Esophagus squamous epithelium (tissue), 4 donors: ENCODE results near the gene MCC.

Experiments used
- POLR2A ChIP-seq, 4 donors: fragments of 450-650 bp; IDR thresholded peaks; one replicate each; pipeline ENCODE4 v1.6.1; 2017; ENCODE audit warnings: antibody characterized with exemption in 4 of 4, mild to moderate bottlenecking in 4 of 4, moderate library complexity in 3 of 4
- TF ChIP-seq, protein P1 (sequence below), 6 experiments: fragments of 450-650 bp in 4 of 6; fragments of 200-600 bp in 2 of 6; sonication (generic) in 2 of 6; IDR thresholded peaks; one replicate each; pipeline ENCODE4 v1.5.1; 2016 to 2019; ENCODE audit warnings: antibody characterized with exemption in 6 of 6, mild to moderate bottlenecking in 4 of 6, moderate library complexity in 4 of 6

DNA sequence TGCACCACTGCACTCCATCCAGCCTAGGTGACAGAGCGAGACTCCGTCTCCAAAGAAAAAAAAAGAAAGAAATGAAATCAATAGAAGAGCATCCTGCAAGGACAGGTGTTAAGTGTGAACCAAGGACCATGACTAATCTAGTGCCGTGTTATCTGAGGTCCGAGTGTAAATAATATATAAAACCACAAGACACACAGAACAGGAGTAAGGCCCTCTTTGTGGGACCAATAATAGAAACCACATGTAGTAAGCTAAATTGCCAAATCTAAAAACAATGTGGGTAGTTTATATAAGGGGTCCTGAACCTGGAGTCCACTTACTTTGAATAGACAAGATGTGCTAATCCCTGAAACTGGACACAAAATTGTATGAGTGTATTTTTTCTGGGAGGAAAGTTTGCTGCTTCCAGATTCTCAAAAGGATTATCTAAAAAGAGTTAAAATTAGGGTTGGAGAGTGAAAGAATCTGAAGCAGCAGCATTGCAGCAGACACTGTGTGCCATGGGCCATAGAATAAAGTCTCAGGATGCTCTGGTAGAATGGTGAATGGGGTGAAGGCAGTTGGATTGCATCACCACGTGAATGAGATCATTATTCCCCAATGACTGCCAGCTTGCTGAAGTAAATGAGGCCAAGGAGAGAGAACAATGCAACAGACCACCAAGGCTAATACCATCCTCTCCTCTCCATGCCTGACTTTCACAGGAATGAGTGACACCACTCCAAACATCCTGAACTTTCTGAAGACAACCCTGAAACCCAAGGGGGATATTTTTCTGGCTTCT, 288.9 kb downstream of the MCC start:
- TF ChIP-seq, protein P1, sequence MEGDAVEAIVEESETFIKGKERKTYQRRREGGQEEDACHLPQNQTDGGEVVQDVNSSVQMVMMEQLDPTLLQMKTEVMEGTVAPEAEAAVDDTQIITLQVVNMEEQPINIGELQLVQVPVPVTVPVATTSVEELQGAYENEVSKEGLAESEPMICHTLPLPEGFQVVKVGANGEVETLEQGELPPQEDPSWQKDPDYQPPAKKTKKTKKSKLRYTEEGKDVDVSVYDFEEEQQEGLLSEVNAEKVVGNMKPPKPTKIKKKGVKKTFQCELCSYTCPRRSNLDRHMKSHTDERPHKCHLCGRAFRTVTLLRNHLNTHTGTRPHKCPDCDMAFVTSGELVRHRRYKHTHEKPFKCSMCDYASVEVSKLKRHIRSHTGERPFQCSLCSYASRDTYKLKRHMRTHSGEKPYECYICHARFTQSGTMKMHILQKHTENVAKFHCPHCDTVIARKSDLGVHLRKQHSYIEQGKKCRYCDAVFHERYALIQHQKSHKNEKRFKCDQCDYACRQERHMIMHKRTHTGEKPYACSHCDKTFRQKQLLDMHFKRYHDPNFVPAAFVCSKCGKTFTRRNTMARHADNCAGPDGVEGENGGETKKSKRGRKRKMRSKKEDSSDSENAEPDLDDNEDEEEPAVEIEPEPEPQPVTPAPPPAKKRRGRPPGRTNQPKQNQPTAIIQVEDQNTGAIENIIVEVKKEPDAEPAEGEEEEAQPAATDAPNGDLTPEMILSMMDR (IDR thresholded peaks at IDR 0.05) = no peak
- TF ChIP-seq POLR2A (IDR thresholded peaks at IDR 0.05) = no peak
